Upper lobe of left lung (tissue), 4 donors: ENCODE data around the gene TMEM181.
A peak's percentile ranks its signal among the peaks of the same experiment; 100 is the strongest.

Source experiments
- EP300 ChIP-seq, 4 donors: sonication (generic); formaldehyde crosslinking; IDR thresholded peaks; one replicate each; pipeline ENCODE4 v1.5.1; 2017; ENCODE audit warnings: antibody characterized with exemption in 4 of 4, control low read depth in 2 of 4
- POLR2A ChIP-seq, 4 donors: fragments of 450-650 bp; IDR thresholded peaks; one replicate each; pipeline ENCODE4 v1.5.1; 2016 to 2017; ENCODE audit warnings: antibody characterized with exemption in 4 of 4, mild to moderate bottlenecking in 2 of 4
- POLR2AphosphoS5 ChIP-seq, 2 donors: sonication (generic); formaldehyde crosslinking; IDR thresholded peaks; one replicate each; pipeline ENCODE4 v1.5.1; 2017; ENCODE audit warnings: antibody characterized with exemption in 2 of 2
- TF ChIP-seq, protein P1 (sequence below), 6 experiments: fragments of 450-650 bp in 4 of 6; fragments of 200-600 bp in 2 of 6; sonication (generic) in 2 of 6; IDR thresholded peaks; one replicate each; pipeline ENCODE4 v1.5.1; 2016 to 2019; ENCODE audit warnings: antibody characterized with exemption in 6 of 6

DNA sequence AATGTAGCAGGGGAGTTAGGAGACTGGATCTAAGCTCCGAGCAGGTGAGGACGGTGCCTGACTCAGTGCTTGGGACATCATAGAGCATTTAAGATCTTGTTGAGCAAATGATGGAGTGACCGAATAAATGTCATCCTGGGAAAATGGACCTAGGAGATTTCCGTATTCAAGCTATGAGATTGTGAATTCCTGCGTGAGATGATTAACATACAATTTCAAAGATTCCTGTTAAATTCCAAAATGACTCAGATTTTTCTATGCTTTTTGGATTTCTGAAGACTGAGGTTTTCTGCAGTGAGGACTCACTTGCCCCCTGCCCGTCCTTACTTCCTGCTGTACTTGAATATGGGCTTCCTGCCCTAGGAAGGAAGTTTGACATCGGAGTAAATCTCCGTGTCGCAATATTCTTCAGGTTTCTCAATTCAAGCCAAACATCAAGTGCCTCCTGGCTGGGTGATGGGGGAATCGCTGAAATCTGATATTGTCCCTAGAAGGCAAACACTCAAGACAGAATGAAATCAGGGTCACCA lies 95.1 kb downstream of the TMEM181 start:
- no peak for TF ChIP-seq POLR2A (IDR thresholded peaks at IDR 0.05)
- TF ChIP-seq, protein P1, sequence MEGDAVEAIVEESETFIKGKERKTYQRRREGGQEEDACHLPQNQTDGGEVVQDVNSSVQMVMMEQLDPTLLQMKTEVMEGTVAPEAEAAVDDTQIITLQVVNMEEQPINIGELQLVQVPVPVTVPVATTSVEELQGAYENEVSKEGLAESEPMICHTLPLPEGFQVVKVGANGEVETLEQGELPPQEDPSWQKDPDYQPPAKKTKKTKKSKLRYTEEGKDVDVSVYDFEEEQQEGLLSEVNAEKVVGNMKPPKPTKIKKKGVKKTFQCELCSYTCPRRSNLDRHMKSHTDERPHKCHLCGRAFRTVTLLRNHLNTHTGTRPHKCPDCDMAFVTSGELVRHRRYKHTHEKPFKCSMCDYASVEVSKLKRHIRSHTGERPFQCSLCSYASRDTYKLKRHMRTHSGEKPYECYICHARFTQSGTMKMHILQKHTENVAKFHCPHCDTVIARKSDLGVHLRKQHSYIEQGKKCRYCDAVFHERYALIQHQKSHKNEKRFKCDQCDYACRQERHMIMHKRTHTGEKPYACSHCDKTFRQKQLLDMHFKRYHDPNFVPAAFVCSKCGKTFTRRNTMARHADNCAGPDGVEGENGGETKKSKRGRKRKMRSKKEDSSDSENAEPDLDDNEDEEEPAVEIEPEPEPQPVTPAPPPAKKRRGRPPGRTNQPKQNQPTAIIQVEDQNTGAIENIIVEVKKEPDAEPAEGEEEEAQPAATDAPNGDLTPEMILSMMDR (IDR thresholded peaks at IDR 0.05): peak in 2 of 6 experiments; percentile 10 to 16
- peak; percentile 13 to 47 for TF ChIP-seq POLR2AphosphoS5 (IDR thresholded peaks at IDR 0.05)
- TF ChIP-seq EP300 (IDR thresholded peaks at IDR 0.05): peak in 2 of 4 donors; percentile 52 to 79
